OCI-LY1 (cell line): Measurements from ENCODE around the gene COMMD1.

Experiments
- H2AFZ ChIP-seq: fragments of 200-600 bp; sonication (generic), shearing (Covaris generic); 2 replicates; pipeline ENCODE4 v1.6.0; 2014; ENCODE audit warnings: antibody characterized with exemption, mild to moderate bottlenecking, low read length
- H3F3A ChIP-seq: fragments of 200-600 bp; sonication (generic), shearing (Covaris generic); 2 replicates; pipeline ENCODE4 v1.6.0; 2014; ENCODE audit warnings: mild to moderate bottlenecking, antibody characterized with exemption, low read length, moderate library complexity; ENCODE audit not compliant: insufficient read depth
- H3K27ac ChIP-seq: fragments of 200-600 bp; sonication (generic); 2 replicates; pipeline ENCODE4 v1.5.1; 2014; ENCODE audit warnings: low read length, mixed run types, mild to moderate bottlenecking, low read depth; ENCODE audit not compliant: poor library complexity, severe bottlenecking
- H3K27me3 ChIP-seq: fragments of 200-600 bp; sonication (generic); 2 replicates; pipeline ENCODE4 v1.6.0; 2014; ENCODE audit warnings: antibody characterized with exemption, mild to moderate bottlenecking, low read length, moderate library complexity; ENCODE audit not compliant: insufficient read depth
- H3K36me3 ChIP-seq: fragments of 200-600 bp; sonication (generic); 2 replicates; pipeline ENCODE4 v1.6.1; 2014; ENCODE audit warnings: mild to moderate bottlenecking, antibody characterized with exemption, low read length, moderate library complexity, mixed read lengths; ENCODE audit not compliant: insufficient read depth
- H3K4me1 ChIP-seq: fragments of 200-600 bp; sonication (generic); 2 replicates; pipeline ENCODE4 v1.5.1; 2014; ENCODE audit warnings: mild to moderate bottlenecking, low read length, moderate library complexity; ENCODE audit not compliant: insufficient read depth, severe bottlenecking
- H3K4me2 ChIP-seq: fragments of 200-600 bp; sonication (generic), shearing (Covaris generic); 2 replicates; pipeline ENCODE4 v1.6.1; 2014; ENCODE audit warnings: low read length
- H3K4me3 ChIP-seq: fragments of 200-600 bp; sonication (generic); 2 replicates; pipeline ENCODE4 v1.5.1; 2014; ENCODE audit warnings: low read length, low read depth, mild to moderate bottlenecking, mixed read lengths; ENCODE audit not compliant: poor library complexity, severe bottlenecking
- H3K79me2 ChIP-seq: fragments of 200-600 bp; shearing (Covaris generic); 2 replicates; pipeline ENCODE4 v1.6.1; 2016; ENCODE audit warnings: mixed run types, low read length, mixed read lengths; ENCODE audit not compliant: insufficient read depth
- H3K9ac ChIP-seq: fragments of 200-600 bp; sonication (generic), shearing (Covaris generic); 2 replicates; pipeline ENCODE4 v1.6.1; 2014; ENCODE audit warnings: mild to moderate bottlenecking, low read length, mixed read lengths
- H3K9me2 ChIP-seq: fragments of 200-600 bp; sonication (generic), shearing (Covaris generic); 2 replicates; pipeline ENCODE4 v1.6.1; 2014; ENCODE audit warnings: low read depth, mild to moderate bottlenecking, low read length, mixed read lengths
- H3K9me3 ChIP-seq: fragments of 200-600 bp; shearing (Covaris generic); 2 replicates; pipeline ENCODE4 v1.6.1; 2014; ENCODE audit warnings: low read length, mixed read lengths
- H4K20me1 ChIP-seq: fragments of 200-600 bp; sonication (generic), shearing (Covaris generic); 2 replicates; pipeline ENCODE4 v1.6.0; 2016; ENCODE audit warnings: mild to moderate bottlenecking, low read length; ENCODE audit not compliant: insufficient read depth
- EZH2 ChIP-seq: fragments of 200-600 bp; sonication (generic), shearing (Covaris generic); IDR thresholded peaks from 2 replicates; pipeline ENCODE4 v1.8.0; 2017; ENCODE audit warnings: borderline replicate concordance, mixed run types, mild to moderate bottlenecking, antibody characterized with exemption, low read length, moderate library complexity, mixed read lengths
- TF ChIP-seq, protein P1 (sequence below): fragments of 200-600 bp; sonication (generic), shearing (Covaris generic); IDR thresholded peaks from 2 replicates; pipeline ENCODE4 v1.5.1; 2017; ENCODE audit warnings: mild to moderate bottlenecking, antibody characterized with exemption, low read length, moderate library complexity, mixed read lengths

The COMMD1 gene

DNA sequence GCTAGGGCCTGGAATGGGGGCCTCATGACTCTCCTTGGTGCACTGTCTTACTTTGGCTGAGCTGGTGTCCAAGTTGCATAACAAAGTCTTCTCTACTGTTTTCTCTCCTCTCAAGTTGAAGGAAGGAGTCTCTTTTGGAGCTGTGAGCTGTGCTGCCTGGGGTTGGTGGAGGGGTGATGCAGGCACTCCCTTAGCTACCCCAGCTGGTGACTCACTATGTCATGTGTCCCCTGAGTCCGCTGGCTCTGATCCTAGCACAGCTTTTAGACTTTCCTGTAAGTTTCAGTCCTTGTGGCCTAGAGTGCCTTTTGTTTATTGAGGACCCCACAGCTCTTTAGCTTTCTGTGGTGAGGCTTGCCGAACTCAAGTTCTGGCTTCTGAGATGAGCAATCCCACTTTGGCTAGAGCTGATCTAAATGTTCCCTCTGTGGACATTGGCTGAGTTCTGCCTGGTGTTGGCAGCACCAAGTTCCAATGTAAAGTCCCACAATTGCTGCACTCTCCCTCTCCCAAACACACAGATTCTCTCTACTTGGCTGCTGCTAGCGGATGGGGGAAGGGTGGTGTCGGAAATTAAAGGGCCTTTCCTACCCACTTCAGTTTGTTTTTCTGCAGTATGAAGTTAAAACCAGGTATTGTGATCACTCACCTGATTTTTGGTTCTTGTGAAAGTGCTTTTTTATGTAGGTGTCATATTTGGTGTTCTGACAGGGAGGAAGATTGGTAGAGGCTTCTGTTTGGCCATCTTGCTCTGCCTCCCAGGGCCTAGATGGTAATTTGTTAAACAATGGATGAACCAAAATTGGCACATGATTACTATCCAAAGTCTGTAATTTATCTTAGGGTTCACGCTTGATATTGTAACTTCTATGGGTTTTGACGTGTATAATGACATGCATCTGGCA, 83.2 kb downstream of the COMMD1 start:
- H3K4me2 ChIP-seq, result no peak overlapping the region
- H3K9me2 ChIP-seq, result no peaks in the 10 kb centered on the region
- no peaks in the 10 kb centered on the region for H3K79me2 ChIP-seq
- no peaks in the 10 kb centered on the region for H3F3A ChIP-seq
- no peaks in the 10 kb centered on the region for H4K20me1 ChIP-seq
- no peaks in the 10 kb centered on the region for H3K9me3 ChIP-seq
- H3K9ac ChIP-seq, result no peak overlapping the region
- no peak overlapping the region for H2AFZ ChIP-seq
- no peak overlapping the region for H3K4me3 ChIP-seq
- no peak overlapping the region for H3K27ac ChIP-seq
- H3K27me3 ChIP-seq, result no peaks in the 10 kb centered on the region
- no peak for TF ChIP-seq EZH2
- TF ChIP-seq, protein P1, sequence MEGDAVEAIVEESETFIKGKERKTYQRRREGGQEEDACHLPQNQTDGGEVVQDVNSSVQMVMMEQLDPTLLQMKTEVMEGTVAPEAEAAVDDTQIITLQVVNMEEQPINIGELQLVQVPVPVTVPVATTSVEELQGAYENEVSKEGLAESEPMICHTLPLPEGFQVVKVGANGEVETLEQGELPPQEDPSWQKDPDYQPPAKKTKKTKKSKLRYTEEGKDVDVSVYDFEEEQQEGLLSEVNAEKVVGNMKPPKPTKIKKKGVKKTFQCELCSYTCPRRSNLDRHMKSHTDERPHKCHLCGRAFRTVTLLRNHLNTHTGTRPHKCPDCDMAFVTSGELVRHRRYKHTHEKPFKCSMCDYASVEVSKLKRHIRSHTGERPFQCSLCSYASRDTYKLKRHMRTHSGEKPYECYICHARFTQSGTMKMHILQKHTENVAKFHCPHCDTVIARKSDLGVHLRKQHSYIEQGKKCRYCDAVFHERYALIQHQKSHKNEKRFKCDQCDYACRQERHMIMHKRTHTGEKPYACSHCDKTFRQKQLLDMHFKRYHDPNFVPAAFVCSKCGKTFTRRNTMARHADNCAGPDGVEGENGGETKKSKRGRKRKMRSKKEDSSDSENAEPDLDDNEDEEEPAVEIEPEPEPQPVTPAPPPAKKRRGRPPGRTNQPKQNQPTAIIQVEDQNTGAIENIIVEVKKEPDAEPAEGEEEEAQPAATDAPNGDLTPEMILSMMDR, result no peak
- peaks cover 21% of the 10 kb centered on the region for H3K4me1 ChIP-seq
- no peaks in the 10 kb centered on the region for H3K36me3 ChIP-seq

- H3K79me2 ChIP-seq, result no peaks in the 10 kb centered on the region
- H3K9me2 ChIP-seq, result no peaks in the 10 kb centered on the region
- no peaks in the 10 kb centered on the region for H3K9me3 ChIP-seq
- no peaks in the 10 kb centered on the region for H3K36me3 ChIP-seq
- H3K4me3 ChIP-seq, result no peak overlapping the region
- no peaks in the 10 kb centered on the region for H3K27me3 ChIP-seq
- H3F3A ChIP-seq, result no peaks in the 10 kb centered on the region
- no peak overlapping the region for H3K9ac ChIP-seq
- H3K4me2 ChIP-seq, result no peak overlapping the region
- no peaks in the 10 kb centered on the region for H4K20me1 ChIP-seq
- H3K4me1 ChIP-seq, result peaks cover 49% of the 10 kb centered on the region
- TF ChIP-seq EZH2, result no peak
- TF ChIP-seq, protein P1, result peak; percentile 96
- H3K27ac ChIP-seq, result no peak overlapping the region
- no peak overlapping the region for H2AFZ ChIP-seq
These were observed 88.0 kb downstream of the COMMD1 start for GRCh38 chr2:61993422-61994024.

- Histone ChIP-seq H3K9ac (peak overlapping the region; percentile 38), H3K4me2 (peak overlapping the region; percentile 49; the same call in 1 of the 2 replicates), H3K4me3 (no peak overlapping the region), H3K4me1 (peaks cover 49% of the 10 kb centered on the region), H3K36me3 (no peaks in the 10 kb centered on the region), H3K9me2 (no peaks in the 10 kb centered on the region), H3K79me2 (no peaks in the 10 kb centered on the region), H3F3A (no peaks in the 10 kb centered on the region), H3K27ac (peak overlapping the region; percentile 79), H3K9me3 (no peaks in the 10 kb centered on the region), H4K20me1 (no peaks in the 10 kb centered on the region), H2AFZ (no peak overlapping the region), H3K27me3 (no peaks in the 10 kb centered on the region)
- TF ChIP-seq EZH2, result no peak
- TF ChIP-seq, protein P1, result no peak
These were observed 89.1 kb downstream of the COMMD1 start for GRCh38 chr2:61994531-61994930.
